GM18519 (cell line): Measurements from ENCODE around the gene ANKS1B.
"Not testable (repeated sequence)": the region's sequence is repeated elsewhere in the genome, so short reads cannot be mapped to it uniquely, and the experiment has no call there.

Experiments used
- ATAC-seq: cut with Tn5 transposase; IDR thresholded peaks from one replicate; pipeline ENCODE4 v1.9.1; 2021; ENCODE audit warnings: mild to moderate bottlenecking, moderate library complexity; ENCODE audit not compliant: unreplicated experiment, low FRiP score

The ANKS1B gene

GRCh38 chr12:99311373-99311772, 673.4 kb downstream of the ANKS1B start:
- ATAC-seq: no peak

DNA sequence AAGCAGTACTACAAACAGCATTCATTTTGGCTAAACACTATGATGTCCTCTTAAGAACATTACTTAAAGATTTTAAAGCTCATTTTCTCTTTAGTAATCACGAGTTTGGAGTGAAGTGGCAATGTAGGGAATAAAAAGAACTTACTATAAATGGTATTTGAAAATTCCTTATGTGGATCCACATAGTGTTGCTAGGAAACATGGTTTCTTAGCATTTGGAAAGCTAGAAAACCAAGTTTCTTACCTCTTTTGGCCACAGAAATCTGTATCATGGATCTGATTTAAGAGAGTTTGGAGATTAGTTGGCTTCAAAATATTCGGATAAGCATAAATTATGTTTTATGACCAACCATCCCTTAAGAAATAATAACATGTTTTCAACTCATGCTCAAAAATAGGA, 674.9 kb downstream of the ANKS1B start:
- no peak for ATAC-seq

- ATAC-seq: no peak
Observed at GRCh38 chr12:99302874-99303273, 681.9 kb downstream of the ANKS1B start.

DNA sequence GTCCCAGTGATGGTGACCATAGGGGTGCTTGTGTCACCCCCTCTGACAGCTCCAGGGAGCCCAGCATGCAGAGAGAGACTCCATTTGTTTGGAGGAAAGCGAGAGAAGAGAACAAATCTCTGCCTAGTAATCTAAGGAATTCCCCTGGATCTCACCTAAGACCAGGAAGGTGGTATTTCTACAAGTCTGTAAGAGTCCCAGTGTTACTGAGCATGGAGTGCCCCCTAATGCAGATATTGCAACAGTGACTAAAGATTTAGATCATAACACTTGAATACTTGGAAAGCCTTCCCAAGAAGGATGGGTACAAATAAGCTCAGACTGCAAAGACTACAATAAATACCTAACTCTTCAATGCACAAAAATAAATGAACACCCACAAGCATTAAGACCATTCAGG, 697.6 kb downstream of the ANKS1B start:
- ATAC-seq: no peak

- no peak for ATAC-seq
Observed at GRCh38 chr12:99284161-99284560, 700.6 kb downstream of the ANKS1B start.

DNA sequence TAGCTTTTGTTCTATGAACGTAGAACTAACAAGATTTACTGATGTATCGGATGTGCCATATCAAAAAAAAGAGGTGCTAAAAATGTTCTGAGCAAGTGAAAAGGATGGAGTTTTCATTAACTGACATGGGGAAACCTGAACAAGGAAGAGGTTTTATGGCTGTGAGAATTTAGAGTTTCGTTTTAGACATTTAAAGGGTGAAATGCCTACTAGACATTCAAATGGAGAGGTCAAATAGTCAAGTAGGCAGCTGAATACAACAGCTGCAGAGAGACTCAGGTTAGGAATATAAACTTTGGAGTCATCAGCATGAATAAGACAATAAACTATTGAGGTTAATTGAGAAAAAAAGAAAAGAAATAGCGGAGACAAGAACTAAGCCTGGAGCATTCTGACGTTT, 702.1 kb downstream of the ANKS1B start:
- no peak for ATAC-seq

DNA sequence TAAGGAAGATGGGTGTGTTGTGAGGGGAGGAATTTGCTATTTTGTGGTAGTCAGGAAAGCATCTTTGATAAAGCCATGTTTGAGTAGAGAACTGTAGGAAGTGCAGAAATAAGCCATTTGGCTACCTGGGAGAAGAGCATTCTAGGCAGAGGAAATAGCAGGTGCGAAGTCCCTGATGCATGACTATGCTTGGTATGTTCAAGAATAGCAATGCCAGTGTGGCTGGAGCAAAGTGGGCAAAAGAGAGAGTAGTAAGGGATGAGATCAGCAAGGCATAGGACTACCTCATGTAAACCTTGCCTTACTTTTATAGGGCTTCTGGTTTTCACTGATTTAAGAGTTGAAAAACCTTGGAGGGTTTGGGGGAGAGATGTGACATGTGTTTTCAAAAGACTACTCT, 702.6 kb downstream of the ANKS1B start:
- ATAC-seq: no peak

- ATAC-seq: no peak
Observed at GRCh38 chr12:99281277-99281676, 703.5 kb downstream of the ANKS1B start.

GRCh38 chr12:99278899-99279298, 705.8 kb downstream of the ANKS1B start:
- ATAC-seq: no peak

DNA sequence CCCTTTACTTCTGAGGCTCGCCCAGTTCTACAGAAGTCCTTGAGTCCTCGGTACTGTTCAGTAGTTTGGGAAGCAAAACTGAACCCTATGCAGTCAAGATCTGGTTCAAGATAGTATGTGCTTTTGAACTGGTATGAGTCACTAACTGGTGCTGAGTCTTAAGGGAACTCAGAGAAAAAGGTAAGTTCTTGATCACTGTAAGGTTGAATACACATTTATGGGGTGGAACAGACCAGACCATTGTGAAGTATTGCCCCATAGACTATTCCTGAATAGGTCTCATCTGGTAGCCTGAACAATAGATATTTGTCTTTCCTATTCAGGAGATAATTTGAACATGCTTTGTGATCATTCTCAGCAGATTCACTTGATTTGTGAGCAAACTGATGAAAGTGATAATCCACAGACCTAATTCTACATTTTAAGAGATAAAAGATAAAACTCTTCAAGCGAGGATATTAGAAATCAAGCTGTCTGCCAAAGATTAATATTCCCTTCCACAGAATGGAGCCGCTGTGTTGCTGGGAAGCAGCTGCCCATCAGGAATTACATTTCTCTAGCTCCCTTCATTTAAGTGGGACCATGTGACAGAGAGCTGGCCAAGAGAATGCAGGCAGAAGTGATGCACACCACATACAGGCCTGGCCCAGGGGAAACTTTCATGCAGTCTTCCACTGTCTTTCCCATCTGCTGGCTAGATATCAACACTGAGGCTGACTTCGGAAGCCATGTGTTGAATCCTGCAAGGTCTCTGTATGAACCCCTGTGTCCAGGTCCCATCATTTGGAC, 707.0 kb downstream of the ANKS1B start:
- ATAC-seq: no peak

DNA sequence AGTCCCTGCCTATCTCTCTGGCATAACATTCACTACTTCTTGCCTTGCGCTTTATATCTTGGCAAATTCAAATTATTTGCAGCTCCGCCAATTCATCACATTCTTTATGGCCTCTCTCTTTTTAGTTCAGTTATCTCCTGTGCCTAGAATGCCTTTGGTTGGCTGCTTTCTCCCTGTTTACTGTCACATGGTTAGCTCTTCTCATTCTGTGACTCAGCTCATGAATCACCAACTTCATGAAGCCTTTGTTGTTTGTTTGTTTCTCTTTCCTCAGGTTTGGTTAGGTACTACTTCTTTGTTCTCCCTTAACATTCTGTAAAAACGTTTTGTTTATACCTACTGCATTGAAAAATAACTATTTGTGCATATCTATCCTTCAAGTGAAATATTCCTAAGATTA, 713.7 kb downstream of the ANKS1B start:
- ATAC-seq: no peak

DNA sequence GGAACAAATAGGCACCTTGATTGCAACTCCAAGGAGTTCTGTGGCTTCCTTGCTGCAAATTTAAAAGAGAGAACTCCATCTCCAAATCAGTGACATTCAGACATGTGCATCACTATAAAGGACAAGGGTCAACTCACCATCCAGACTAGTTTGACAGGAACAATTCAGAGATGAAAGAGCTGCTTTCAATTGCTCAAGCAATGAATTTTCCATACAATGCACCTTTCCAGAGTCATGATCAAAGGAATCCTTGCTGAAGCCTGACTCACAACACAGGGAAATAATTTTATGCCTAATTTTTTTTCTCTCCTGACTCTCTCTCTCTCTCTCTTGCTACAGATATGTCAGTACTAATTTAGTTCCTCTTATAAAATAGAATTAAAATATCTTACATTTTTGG, 717.7 kb downstream of the ANKS1B start:
- ATAC-seq: no peak

- ATAC-seq: no peak
Observed at GRCh38 chr12:99265648-99266047, 719.1 kb downstream of the ANKS1B start.

DNA sequence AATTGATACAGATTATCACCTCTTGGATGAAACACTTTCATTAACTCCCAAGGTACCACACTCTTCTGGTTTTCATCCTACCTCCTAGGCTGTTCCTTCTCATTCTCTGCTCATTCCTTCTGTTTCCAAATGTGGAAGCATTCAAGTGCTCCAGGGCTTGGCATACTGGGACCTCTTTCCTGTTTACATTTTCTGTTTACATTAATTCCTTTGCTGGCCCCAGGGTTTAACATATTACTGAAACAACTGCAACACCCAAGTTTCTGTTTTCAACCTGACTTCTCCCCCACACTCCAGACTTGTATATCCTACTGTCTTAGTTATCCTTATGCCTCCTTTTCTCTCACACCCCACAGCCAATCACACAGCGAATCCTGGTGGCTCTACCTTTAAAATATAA, 723.5 kb downstream of the ANKS1B start:
- ATAC-seq: no peak

- ATAC-seq: no peak
Observed at GRCh38 chr12:99260456-99260996, 724.2 kb downstream of the ANKS1B start.

DNA sequence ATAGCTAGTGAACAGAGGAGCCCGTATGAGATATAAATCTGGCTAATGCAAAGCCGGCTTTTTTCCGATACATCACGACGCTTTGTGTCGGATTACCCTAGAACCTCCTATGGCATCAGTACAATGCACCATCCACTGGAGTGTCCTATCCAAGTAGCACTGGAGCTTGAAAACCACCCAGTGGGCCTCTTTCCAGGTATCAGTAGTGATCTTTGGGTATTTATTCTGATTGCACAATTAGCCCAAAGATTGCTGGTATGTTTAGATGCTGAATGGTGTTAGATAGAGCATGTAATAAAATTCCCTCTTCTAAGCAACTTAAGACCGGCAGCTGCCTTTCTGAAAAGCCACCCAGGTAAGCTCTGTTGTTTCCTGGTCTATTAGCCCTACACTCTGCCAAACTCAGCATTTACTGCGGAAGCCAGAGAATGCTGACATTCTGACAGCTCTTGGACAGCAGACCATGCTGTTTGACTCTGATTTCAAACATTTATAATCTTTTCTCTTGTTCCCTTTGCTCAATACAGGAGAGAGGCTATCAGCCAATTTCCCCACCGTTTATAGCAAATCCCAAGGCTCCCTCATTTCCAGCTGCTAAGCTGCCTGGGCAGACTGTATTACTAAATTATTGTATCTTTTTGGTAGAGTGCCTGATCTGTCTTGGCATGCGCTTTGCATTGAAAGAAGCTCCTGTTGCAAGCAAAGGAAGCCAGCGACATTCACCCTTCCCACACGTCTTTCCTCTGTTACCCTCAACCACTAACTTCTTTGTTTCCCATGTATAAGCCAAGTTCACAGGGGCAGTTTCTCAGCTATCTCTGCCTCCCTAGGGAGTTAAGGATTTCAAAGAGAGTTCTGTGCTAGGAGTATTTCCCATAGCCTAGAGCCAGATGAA, 725.4 kb downstream of the ANKS1B start:
- no peak for ATAC-seq

GRCh38 chr12:99257672-99258071, 727.1 kb downstream of the ANKS1B start:
- ATAC-seq: no peak

GRCh38 chr12:99253068-99253467, 731.7 kb downstream of the ANKS1B start:
- ATAC-seq: no peak

DNA sequence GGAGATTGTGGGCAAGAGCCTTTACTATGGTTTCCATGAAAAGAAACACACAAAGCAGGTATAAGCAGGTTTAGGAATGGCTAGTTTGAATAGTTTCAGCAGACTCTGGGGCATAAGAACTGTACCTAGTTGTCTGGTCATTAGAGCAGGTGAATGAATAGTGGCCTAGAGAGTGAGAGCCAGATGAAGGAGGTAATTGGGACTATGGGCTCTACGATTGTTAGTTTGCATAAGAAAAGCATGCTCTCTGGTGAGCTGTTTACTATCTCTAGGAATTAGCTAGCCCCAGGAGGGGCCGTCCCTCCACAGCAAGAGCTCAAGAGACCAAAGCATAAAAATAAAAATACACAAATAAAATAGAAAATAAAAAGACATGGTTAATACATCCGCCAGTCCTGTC, 734.6 kb downstream of the ANKS1B start:
- ATAC-seq: no peak

DNA sequence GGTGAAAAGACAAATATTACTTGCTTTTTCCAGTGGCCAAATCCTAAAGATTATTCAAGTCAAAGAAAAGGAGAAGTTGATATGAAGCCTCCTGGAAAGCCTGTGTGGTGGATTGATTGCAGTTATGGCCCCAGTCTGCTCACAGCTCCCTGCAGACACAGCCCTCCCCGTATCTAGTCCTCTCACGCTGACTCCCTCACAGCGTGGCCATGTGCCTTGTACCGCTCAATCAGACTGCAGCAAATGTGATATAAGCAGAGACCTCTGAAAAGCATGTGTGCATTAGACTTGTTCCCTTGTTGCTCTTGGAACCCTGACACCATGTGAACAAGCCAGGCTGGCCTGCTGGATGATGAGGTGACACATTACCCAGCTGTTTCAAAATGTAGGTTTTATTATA, 735.2 kb downstream of the ANKS1B start:
- no peak for ATAC-seq

- not testable (repeated sequence) for ATAC-seq
Observed at GRCh38 chr12:99237907-99238538, 746.7 kb downstream of the ANKS1B start.
